HL-60 (cell line): ENCODE results near the gene RPL22.

Experiments
- DNase-seq, 2 experiments: peaks; one replicate each; pipeline ENCODE4 v3.0.0-alpha.2; 2010 to 2020; ENCODE audit warnings: low read depth in 1 of 2, low spot score in 1 of 2
- H3K27ac ChIP-seq: fragments of 250-450 bp; sonication (Bioruptor Pico); replicated peaks from 2 replicates; pipeline ENCODE4 v1.5.1; 2020; ENCODE audit warnings: mild to moderate bottlenecking, moderate library complexity
- H3K27me3 ChIP-seq: fragments of 250-450 bp; sonication (Bioruptor Pico); 2 replicates; pipeline ENCODE4 v1.5.1; 2021; ENCODE audit warnings: mild to moderate bottlenecking, moderate library complexity; ENCODE audit not compliant: insufficient read depth, poor library complexity, severe bottlenecking
- H3K4me3 ChIP-seq: replicated peaks from 2 replicates; pipeline ENCODE4 v1.5.1; 2011; ENCODE audit warnings: mild to moderate bottlenecking, control low read depth, low read length; ENCODE audit not compliant: insufficient read depth
- CTCF ChIP-seq: IDR thresholded peaks from one replicate; pipeline ENCODE4 v1.5.1; 2011; ENCODE audit warnings: low read length, control low read depth, inconsistent platforms; ENCODE audit not compliant: insufficient read depth
- GABPA ChIP-seq: IDR thresholded peaks from 2 replicates; pipeline ENCODE4 v1.6.1; 2012; ENCODE audit warnings: low read depth
- POLR2AphosphoS5 ChIP-seq: IDR thresholded peaks from 2 replicates; pipeline ENCODE4 v1.6.1; 2012; ENCODE audit warnings: low read depth
- REST ChIP-seq: IDR thresholded peaks from 2 replicates; pipeline ENCODE4 v1.6.1; 2012; ENCODE audit warnings: low read depth; ENCODE audit not compliant: insufficient replicate concordance
- SPI1 ChIP-seq: IDR thresholded peaks from 2 replicates; pipeline ENCODE4 v1.6.1; 2012; ENCODE audit warnings: low read depth, mild to moderate bottlenecking, borderline replicate concordance

The RPL22 gene

GRCh38 chr1:6211731-6212130 lies 12.3 kb upstream of the RPL22 start:
- no peak for TF ChIP-seq CTCF
- no peak for TF ChIP-seq GABPA
- TF ChIP-seq SPI1: no peak
- TF ChIP-seq POLR2AphosphoS5: no peak
- no peak for TF ChIP-seq REST
- H3K4me3 ChIP-seq: no peak overlapping the region
- DNase-seq: no peak
- no peak overlapping the region for H3K27ac ChIP-seq
- peaks cover 8% of the 10 kb centered on the region for H3K27me3 ChIP-seq

GRCh38 chr1:6210591-6211355 lies 11.4 kb upstream of the RPL22 start:
- Histone ChIP-seq H3K27ac (no peak overlapping the region), H3K4me3 (no peak overlapping the region), H3K27me3 (peaks cover 17% of the 10 kb centered on the region)
- DNase-seq: no peak
- TF ChIP-seq SPI1 (no peak), POLR2AphosphoS5 (no peak), CTCF (no peak), GABPA (no peak), REST (no peak)

GRCh38 chr1:6209661-6210580 lies 10.5 kb upstream of the RPL22 start:
- Histone ChIP-seq H3K4me3 (peak overlapping the region; percentile 44), H3K27ac (no peak overlapping the region), H3K27me3 (peaks cover 20% of the 10 kb centered on the region)
- TF ChIP-seq POLR2AphosphoS5 (no peak), CTCF (no peak), SPI1 (no peak), REST (no peak), GABPA (no peak)
- DNase-seq: peak in 1 of 2 experiments; percentile 17
